Naive thymus-derived CD8-positive, alpha-beta T cell (primary cell): ENCODE measurements around the gene KIAA0319L. TPM values are rescaled to one million over a fixed set of nuclear protein-coding genes. Genes with fewer than 3 reads are reported as not detected.

Source experiments
- ATAC-seq, 2 donors: fragments of 150-1000 bp; cut with Tn5 transposase in 1 of 2; sonication (Bioruptor Pico), chemical (Tn5 transposase) in 1 of 2; 1 replicate in 1 of 2; 2 replicates in 1 of 2; pipeline ENCODE4 v1.10.0; 2021; ENCODE audit warnings: mild to moderate bottlenecking in 2 of 2, moderate library complexity in 2 of 2
- POLR2A ChIA-PET: fragments of 350-600 bp; sonication (Branson Sonifier 250); formaldehyde crosslinking; loops from one replicate; lab custom pipeline; 2021; ENCODE audit warnings: antibody characterized with exemption; lab: Charles Lee
- DNase-seq, 10 donors: peaks; one replicate each; pipeline versions ENCODE4 v3.0.0 to v3.0.0-alpha.2; 2020 to 2022
- H3K27ac Mint-ChIP-seq, 10 donors: one replicate each; pipeline ENCODE4 v1.8.0; 2020 to 2022; ENCODE audit warnings: mild to moderate bottlenecking in 10 of 10, mixed read lengths in 10 of 10, moderate library complexity in 4 of 10, inconsistent platforms in 1 of 10
- H3K27me3 Mint-ChIP-seq, 5 donors: one replicate each; pipeline ENCODE4 v1.8.0; 2021 to 2022; ENCODE audit warnings: mixed read lengths in 5 of 5
- H3K36me3 Mint-ChIP-seq, 3 donors: one replicate each; pipeline ENCODE4 v1.8.0; 2020 to 2022; ENCODE audit warnings: mixed read lengths in 3 of 3, mild to moderate bottlenecking in 2 of 3, inconsistent platforms in 1 of 3
- H3K4me1 Mint-ChIP-seq, 4 donors: one replicate each; pipeline ENCODE4 v1.8.0; 2021 to 2022; ENCODE audit warnings: mixed read lengths in 4 of 4
- H3K4me3 Mint-ChIP-seq, 10 donors: one replicate each; pipeline ENCODE4 v1.8.0; 2020 to 2022; ENCODE audit warnings: mild to moderate bottlenecking in 10 of 10, mixed read lengths in 10 of 10, moderate library complexity in 6 of 10, inconsistent platforms in 1 of 10
- H3K9me3 Mint-ChIP-seq, 9 donors: one replicate each; pipeline ENCODE4 v1.8.0; 2020 to 2022; ENCODE audit warnings: mixed read lengths in 9 of 9, mild to moderate bottlenecking in 3 of 9, inconsistent platforms in 1 of 9, moderate library complexity in 1 of 9
- polyA plus RNA-seq, 3 donors: library from polyadenylated mRNA; unstranded; fragments of 300-500 nt; fragmentation: Illumina TruSeq; gene quantifications; one replicate each; pipeline ENCODE4 v1.2.3, GENCODE V29; 2021
- total RNA-seq, 8 experiments: library from RNA in 2 of 8; stranded (reverse) in 2 of 8; gene quantifications; one replicate each; pipeline ENCODE4 v1.2.3 and lab custom pipeline; 2021 to 2026

KIAA0319L gene
- total and polyA plus RNA-seq, 5 experiments from 2014 or later = 16.0 to 71.1 (median 25.2) TPM

GRCh38 chr1:35518183-35518582, 39.0 kb downstream of the KIAA0319L start:
- Mint-ChIP-seq H3K4me1 (peaks cover 23 to 37% (median 33%) of the 10 kb centered on the region in 4 donors), H3K27me3 (no peaks in the 10 kb centered on the region), H3K27ac (no peak overlapping the region), H3K9me3 (peaks cover 4 to 40% (median 24%) of the 10 kb centered on the region in 9 donors), H3K4me3 (no peak overlapping the region), H3K36me3 (peaks cover 25 to 33% (median 27%) of the 10 kb centered on the region in 3 donors)
- POLR2A ChIA-PET = no interaction called here
- no peak for DNase-seq
- ATAC-seq = no peak

GRCh38 chr1:35511305-35511704, 45.9 kb downstream of the KIAA0319L start:
- Mint-ChIP-seq H3K4me1 (peaks cover 35 to 60% (median 51%) of the 10 kb centered on the region in 4 donors), H3K27me3 (no peaks in the 10 kb centered on the region), H3K27ac (no peak overlapping the region), H3K36me3 (peaks cover 15 to 20% (median 17%) of the 10 kb centered on the region in 3 donors), H3K9me3 (peaks cover 4 to 20% (median 14%) of the 10 kb centered on the region in 9 donors), H3K4me3 (no peak overlapping the region)
- ATAC-seq (no peak), DNase-seq (no peak)
- POLR2A ChIA-PET = interaction anchor here (0.5 kb wide), 1 partner anchor 26 kb away, joined by 3 read pairs; no protein-coding TSS in a partner anchor

GRCh38 chr1:35509558-35509957, 47.6 kb downstream of the KIAA0319L start:
- Mint-ChIP-seq H3K36me3 (peaks cover under 1 to 8% (median 5%) of the 10 kb centered on the region in 3 donors), H3K4me3 (no peak overlapping the region), H3K27me3 (no peaks in the 10 kb centered on the region), H3K9me3 (peaks cover 0 to 3% (median 2%) of the 10 kb centered on the region in 9 donors), H3K27ac (peak overlapping the region in 7 of 10 donors; percentile 28 to 92 (median 63)), H3K4me1 (peaks cover 33 to 67% (median 63%) of the 10 kb centered on the region in 4 donors)
- ATAC-seq (no peak), DNase-seq (no peak)
- POLR2A ChIA-PET = no interaction called here

- Mint-ChIP-seq H3K27me3 (no peaks in the 10 kb centered on the region), H3K36me3 (peaks cover 0 to 7% (median 5%) of the 10 kb centered on the region in 3 donors), H3K9me3 (no peaks in the 10 kb centered on the region), H3K4me1 (peaks cover 31 to 63% (median 60%) of the 10 kb centered on the region in 4 donors), H3K27ac (peak overlapping the region in 7 of 10 donors; percentile 29 to 96 (median 91)), H3K4me3 (peak overlapping the region in 6 of 10 donors; percentile 5 to 78 (median 30))
- POLR2A ChIA-PET = no interaction called here
- no peak for DNase-seq
- no peak for ATAC-seq
Measured at GRCh38 chr1:35507947-35508346, 49.3 kb downstream of the KIAA0319L start.

GRCh38 chr1:35506960-35507912, 50.0 kb downstream of the KIAA0319L start:
- no peaks in the 10 kb centered on the region for H3K9me3 Mint-ChIP-seq
- H3K27me3 Mint-ChIP-seq = no peaks in the 10 kb centered on the region
- peak in 3 of 10 donors; percentile 39 to 58 (median 51) for DNase-seq
- POLR2A ChIA-PET = interaction anchor here (1.0 to 1.7 kb wide), 4 partner anchors 32 to 71 kb away, joined by 3 to 11 read pairs (median 6); partner anchors contain the start of genes KIAA0319L and NCDN
- H3K27ac Mint-ChIP-seq = peak overlapping the region; percentile 75 to 96 (median 92)
- peak overlapping the region; percentile 52 to 83 (median 75) for H3K4me3 Mint-ChIP-seq
- peaks cover 0 to 7% (median 6%) of the 10 kb centered on the region in 3 donors for H3K36me3 Mint-ChIP-seq
- ATAC-seq = peak; percentile 43 to 56
- H3K4me1 Mint-ChIP-seq = peaks cover 37 to 68% (median 61%) of the 10 kb centered on the region in 4 donors

DNA sequence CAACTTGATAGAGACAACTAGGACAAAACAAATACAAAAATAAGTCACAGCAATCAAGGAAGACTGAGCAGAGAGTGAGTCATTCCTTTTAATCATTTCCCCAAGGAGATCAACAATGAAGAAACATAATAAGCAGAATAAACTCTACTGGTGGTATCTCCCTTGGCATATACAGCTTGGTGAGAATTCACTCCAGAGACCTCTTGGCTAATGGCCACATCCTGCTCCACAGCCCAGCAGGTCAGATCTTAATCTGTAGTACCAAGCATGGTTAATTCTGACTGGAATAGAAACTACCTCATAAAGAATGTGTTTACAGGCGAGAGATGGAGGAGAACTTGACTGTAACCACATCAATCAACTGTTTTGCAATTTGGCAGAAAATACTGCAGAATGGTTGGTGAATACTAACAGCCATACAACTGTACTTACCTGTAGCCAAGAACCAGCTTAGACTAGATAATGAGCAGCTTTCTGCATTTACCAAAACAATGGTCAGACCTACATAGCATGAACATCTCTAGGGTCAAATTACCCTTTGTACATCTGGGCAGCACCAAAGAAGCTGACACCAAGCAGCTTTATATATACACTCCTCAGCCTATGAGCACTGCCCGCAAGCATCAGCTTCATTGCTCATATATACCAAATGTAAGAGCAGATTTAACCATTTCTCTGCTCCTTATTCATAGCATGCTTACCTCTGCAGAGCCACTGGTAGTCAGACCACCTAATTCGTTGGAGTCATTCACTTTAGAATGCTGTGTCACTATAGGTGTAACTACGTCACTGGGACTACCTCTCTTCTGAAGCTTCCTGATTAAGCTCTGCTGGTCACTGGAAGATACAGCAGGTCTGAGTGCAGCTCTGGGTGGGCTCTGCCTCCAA, 51.0 kb downstream of the KIAA0319L start:
- H3K36me3 Mint-ChIP-seq = peaks cover 0 to 6% (median 5%) of the 10 kb centered on the region in 3 donors
- H3K4me1 Mint-ChIP-seq = peaks cover 39 to 67% (median 64%) of the 10 kb centered on the region in 4 donors
- H3K4me3 Mint-ChIP-seq = peak overlapping the region; percentile 52 to 83 (median 75)
- POLR2A ChIA-PET = interaction anchor here (0.6 to 1.7 kb wide), 5 partner anchors 33 to 136 kb away, joined by 3 to 11 read pairs (median 6); partner anchors contain the start of genes KIAA0319L and NCDN
- DNase-seq (peak in 4 of 10 donors; percentile 8 to 68 (median 48)), ATAC-seq (peak; percentile 72 to 80)
- H3K27ac Mint-ChIP-seq = peak overlapping the region; percentile 75 to 96 (median 92)
- H3K27me3 Mint-ChIP-seq = no peaks in the 10 kb centered on the region
- H3K9me3 Mint-ChIP-seq = no peaks in the 10 kb centered on the region

DNA sequence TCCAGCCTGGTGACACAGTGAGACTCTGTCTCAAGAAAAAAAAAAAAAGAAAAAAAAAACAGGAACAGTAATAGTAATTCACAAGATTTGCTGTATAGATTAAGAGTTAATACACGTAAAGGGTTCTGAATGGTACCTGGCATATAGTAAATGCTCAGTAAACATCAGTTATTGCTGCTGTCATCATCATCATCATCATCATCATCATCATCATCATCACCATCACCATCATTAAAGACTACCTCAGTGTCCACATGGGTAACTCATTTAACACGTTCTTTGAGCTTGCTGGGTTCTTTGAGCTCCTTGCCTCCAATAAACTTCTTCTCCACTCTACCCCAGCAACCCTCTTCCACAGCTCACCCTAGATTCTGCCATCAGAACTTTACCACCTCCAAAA, 55.0 kb downstream of the KIAA0319L start:
- Mint-ChIP-seq H3K27me3 (no peaks in the 10 kb centered on the region), H3K36me3 (peaks cover 0 to 16% (median 6%) of the 10 kb centered on the region in 3 donors), H3K27ac (peak overlapping the region in 6 of 10 donors; percentile 3 to 75 (median 26)), H3K4me1 (peaks cover 37 to 56% (median 53%) of the 10 kb centered on the region in 4 donors), H3K9me3 (no peaks in the 10 kb centered on the region), H3K4me3 (no peak overlapping the region)
- no peak for DNase-seq
- ATAC-seq = no peak
- POLR2A ChIA-PET = no interaction called here

- ATAC-seq (no peak), DNase-seq (no peak)
- Mint-ChIP-seq H3K4me1 (peaks cover 22 to 38% (median 35%) of the 10 kb centered on the region in 4 donors), H3K36me3 (peaks cover 0 to 21% (median 6%) of the 10 kb centered on the region in 3 donors), H3K4me3 (no peak overlapping the region), H3K27me3 (no peaks in the 10 kb centered on the region), H3K9me3 (no peaks in the 10 kb centered on the region), H3K27ac (peak overlapping the region in 7 of 10 donors; percentile 13 to 78 (median 42))
- POLR2A ChIA-PET = no interaction called here
Measured at GRCh38 chr1:35500439-35500838, 56.8 kb downstream of the KIAA0319L start.

DNA sequence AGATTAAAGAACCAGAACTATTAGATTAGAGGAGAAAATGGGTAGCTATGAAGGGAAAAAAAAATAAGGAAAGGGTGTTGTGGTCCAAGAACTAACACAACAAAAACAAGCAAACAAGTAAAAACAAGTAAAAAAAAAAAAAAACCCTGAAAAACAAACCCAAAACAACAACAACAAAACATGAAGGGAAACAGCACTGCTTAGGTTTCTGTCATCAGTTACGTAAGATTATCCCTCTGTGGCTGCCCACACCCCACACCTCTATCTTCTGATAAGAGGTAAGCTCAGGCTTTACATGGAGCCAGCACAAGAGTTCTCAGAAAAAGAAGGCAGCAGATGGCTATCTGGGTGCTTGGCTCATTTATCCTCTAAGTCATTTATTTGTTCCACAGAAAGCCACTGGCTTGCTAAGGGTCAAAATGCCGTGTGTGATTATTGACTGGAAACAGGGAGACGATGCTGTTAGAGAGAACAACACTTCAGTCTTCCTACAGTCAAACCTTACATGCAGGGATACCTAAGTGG, 57.5 kb downstream of the KIAA0319L start:
- peaks cover 0 to 19% (median 8%) of the 10 kb centered on the region in 3 donors for H3K36me3 Mint-ChIP-seq
- POLR2A ChIA-PET = interaction anchor here (0.5 kb wide), 1 partner anchor 29 kb away, joined by 3 read pairs; no protein-coding TSS in a partner anchor
- H3K4me3 Mint-ChIP-seq = no peak overlapping the region
- H3K4me1 Mint-ChIP-seq = peaks cover 22 to 34% (median 29%) of the 10 kb centered on the region in 4 donors
- no peaks in the 10 kb centered on the region for H3K9me3 Mint-ChIP-seq
- ATAC-seq = peak in 1 of 2 donors; percentile 45
- peak in 1 of 10 donors; percentile 2 for DNase-seq
- peak overlapping the region in 8 of 10 donors; percentile 6 to 81 (median 56) for H3K27ac Mint-ChIP-seq
- H3K27me3 Mint-ChIP-seq = no peaks in the 10 kb centered on the region

DNA sequence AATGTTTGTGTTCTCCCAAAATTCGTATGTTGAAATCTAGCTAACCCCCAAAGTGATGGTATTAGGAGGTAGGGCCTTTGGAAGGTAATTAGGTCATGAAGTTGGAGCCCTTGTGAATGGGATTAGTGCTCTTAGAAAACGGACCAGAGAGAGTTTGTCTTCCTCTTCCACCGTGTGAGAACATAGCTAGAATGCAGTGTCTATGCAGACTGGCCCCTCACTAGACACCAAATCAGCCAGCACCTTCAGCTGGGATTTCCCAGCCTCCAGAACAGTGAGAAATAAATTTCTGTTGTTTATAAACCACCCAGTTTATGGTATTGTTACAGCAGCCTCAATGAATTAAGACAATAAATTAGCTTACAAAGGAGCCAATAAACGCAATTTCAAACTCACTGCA, 58.0 kb downstream of the KIAA0319L start:
- Mint-ChIP-seq H3K9me3 (no peaks in the 10 kb centered on the region), H3K36me3 (peaks cover 0 to 23% (median 8%) of the 10 kb centered on the region in 3 donors), H3K4me3 (no peak overlapping the region), H3K27me3 (no peaks in the 10 kb centered on the region), H3K4me1 (peaks cover 22 to 33% (median 27%) of the 10 kb centered on the region in 4 donors), H3K27ac (peak overlapping the region in 9 of 10 donors; percentile 3 to 81 (median 44))
- POLR2A ChIA-PET = interaction anchor here (0.5 kb wide), 1 partner anchor 29 kb away, joined by 3 read pairs; no protein-coding TSS in a partner anchor
- no peak for ATAC-seq
- DNase-seq = no peak

GRCh38 chr1:35497571-35497970, 59.6 kb downstream of the KIAA0319L start:
- H3K27me3 Mint-ChIP-seq = no peaks in the 10 kb centered on the region
- DNase-seq (no peak), ATAC-seq (no peak)
- peaks cover 0 to 30% (median 15%) of the 10 kb centered on the region in 3 donors for H3K36me3 Mint-ChIP-seq
- peak overlapping the region in 2 of 10 donors; percentile 33 to 85 for H3K27ac Mint-ChIP-seq
- H3K9me3 Mint-ChIP-seq = no peaks in the 10 kb centered on the region
- POLR2A ChIA-PET = interaction anchor here (0.7 kb wide), 1 partner anchor 7 kb away, joined by 3 read pairs; no protein-coding TSS in a partner anchor
- peaks cover 15 to 26% (median 24%) of the 10 kb centered on the region in 4 donors for H3K4me1 Mint-ChIP-seq
- no peak overlapping the region for H3K4me3 Mint-ChIP-seq
